Mesendoderm (in vitro differentiated cells): ENCODE results near the gene PCA3. TPM values are rescaled to one million over a fixed set of nuclear protein-coding genes. Genes with fewer than 3 reads are reported as not detected.

ENCODE experiments used
- DNase-seq: peaks from one replicate; pipeline ENCODE4 v3.0.0; 2013
- H2AK5ac ChIP-seq: 2 replicates; pipeline ENCODE4 v1.6.1; 2013; ENCODE audit warnings: low read length, inconsistent platforms
- H2BK120ac ChIP-seq: 2 replicates; pipeline ENCODE4 v1.6.1; 2013; ENCODE audit warnings: low read depth, mild to moderate bottlenecking, low read length, moderate library complexity, mixed read lengths
- H2BK15ac ChIP-seq: replicated peaks from 2 replicates; pipeline ENCODE4 v1.6.1; 2013; ENCODE audit warnings: low read depth, mild to moderate bottlenecking, moderate library complexity
- H2BK5ac ChIP-seq: 2 replicates; pipeline ENCODE4 v1.6.1; 2013; ENCODE audit warnings: low read length, inconsistent platforms
- H3K18ac ChIP-seq: 2 replicates; pipeline ENCODE4 v1.6.1; 2013; ENCODE audit warnings: mild to moderate bottlenecking, low read length, mixed read lengths
- H3K23ac ChIP-seq: one replicate; pipeline ENCODE4 v1.6.1; 2013; ENCODE audit warnings: low read length
- H3K27ac ChIP-seq: 2 replicates; pipeline ENCODE4 v1.5.1; 2013; ENCODE audit warnings: low read depth, mild to moderate bottlenecking, inconsistent platforms, low read length, moderate library complexity
- H3K27me3 ChIP-seq: 2 replicates; pipeline ENCODE4 v1.6.1; 2013; ENCODE audit warnings: low read length, control low read depth, mild to moderate bottlenecking, inconsistent platforms; ENCODE audit not compliant: insufficient read depth, poor library complexity
- H3K36me3 ChIP-seq: 2 replicates; pipeline ENCODE4 v1.6.1; 2013; ENCODE audit warnings: low read length, inconsistent platforms; ENCODE audit not compliant: control insufficient read depth, insufficient read depth
- H3K4ac ChIP-seq: one replicate; pipeline ENCODE4 v1.6.1; 2013; ENCODE audit warnings: low read depth, mild to moderate bottlenecking, low read length, moderate library complexity
- H3K4me1 ChIP-seq: 2 replicates; pipeline ENCODE4 v1.6.1; 2013; ENCODE audit warnings: low read depth, low read length, inconsistent platforms; ENCODE audit not compliant: control insufficient read depth
- H3K4me2 ChIP-seq: 2 replicates; pipeline ENCODE4 v1.6.1; 2013; ENCODE audit warnings: low read length
- H3K4me3 ChIP-seq: 2 replicates; pipeline ENCODE4 v1.5.1; 2013; ENCODE audit warnings: mild to moderate bottlenecking, low read length
- H3K56ac ChIP-seq: one replicate; pipeline ENCODE4 v1.6.1; 2013; ENCODE audit warnings: low read length
- H3K79me1 ChIP-seq: 2 replicates; pipeline ENCODE4 v1.6.1; 2013; ENCODE audit warnings: low read length, inconsistent platforms
- H3K79me2 ChIP-seq: 2 replicates; pipeline ENCODE4 v1.6.1; 2013; ENCODE audit warnings: mild to moderate bottlenecking, low read length; ENCODE audit not compliant: control insufficient read depth, insufficient read depth
- H3K9ac ChIP-seq: 2 replicates; pipeline ENCODE4 v1.6.1; 2013; ENCODE audit warnings: low read length, inconsistent platforms
- H4K5ac ChIP-seq: one replicate; pipeline ENCODE4 v1.6.1; 2013; ENCODE audit warnings: low read length
- H4K8ac ChIP-seq: one replicate; pipeline ENCODE4 v1.6.1; 2013; ENCODE audit warnings: low read depth, mild to moderate bottlenecking, control low read depth, low read length, moderate library complexity
- WGBS: extraction: QIAGEN DNeasy Blood & Tissue Kit; methylation state at CpG from one replicate; pipeline ENCODE4 v1.1.7; 2013; ENCODE audit warnings: low lambda C conversion rate, missing lambda C conversion rate; ENCODE audit not compliant: insufficient coverage; ENCODE audit errors: extremely low coverage; 5-methylcytosine and 5-hydroxymethylcytosine counted together
- polyA plus RNA-seq, 2 experiments: library from polyadenylated mRNA; stranded (reverse); fragments of 200-250 nt; gene quantifications; one replicate each; pipeline ENCODE4 v1.2.3, GENCODE V29; 2013

PCA3 gene
- not detected for polyA plus RNA-seq (2013, experiment 1 of 2)
- not detected for polyA plus RNA-seq (2013, experiment 2 of 2)

GRCh38 chr9:76764138-76764537 is at the start of gene PCA3:
PCA3 (plus strand) TSS chr9:76764438.
- WGBS, result no CpG with 5 or more reads among the region's 4 CpGs
- Histone ChIP-seq H3K23ac (no peak within 1 kb of the TSS), H4K8ac (no peak within 1 kb of the TSS), H2BK120ac (no peak within 1 kb of the TSS), H3K27ac (no peak within 1 kb of the TSS), H3K79me1 (no peaks in the 10 kb centered on the region), H3K4me2 (no peak within 1 kb of the TSS), H3K4ac (no peak within 1 kb of the TSS), H3K56ac (no peak within 1 kb of the TSS), H3K36me3 (no peaks in the 10 kb centered on the region), H3K18ac (no peak within 1 kb of the TSS), H3K27me3 (no peaks in the 10 kb centered on the region), H3K79me2 (no peaks in the 10 kb centered on the region), H3K4me3 (no peak within 1 kb of the TSS), H2BK5ac (no peak within 1 kb of the TSS), H2BK15ac (no peak within 1 kb of the TSS), H3K9ac (no peak within 1 kb of the TSS), H2AK5ac (no peak within 1 kb of the TSS), H3K4me1 (no peaks in the 10 kb centered on the region), H4K5ac (no peak within 1 kb of the TSS)
- DNase-seq, result no peak

DNA sequence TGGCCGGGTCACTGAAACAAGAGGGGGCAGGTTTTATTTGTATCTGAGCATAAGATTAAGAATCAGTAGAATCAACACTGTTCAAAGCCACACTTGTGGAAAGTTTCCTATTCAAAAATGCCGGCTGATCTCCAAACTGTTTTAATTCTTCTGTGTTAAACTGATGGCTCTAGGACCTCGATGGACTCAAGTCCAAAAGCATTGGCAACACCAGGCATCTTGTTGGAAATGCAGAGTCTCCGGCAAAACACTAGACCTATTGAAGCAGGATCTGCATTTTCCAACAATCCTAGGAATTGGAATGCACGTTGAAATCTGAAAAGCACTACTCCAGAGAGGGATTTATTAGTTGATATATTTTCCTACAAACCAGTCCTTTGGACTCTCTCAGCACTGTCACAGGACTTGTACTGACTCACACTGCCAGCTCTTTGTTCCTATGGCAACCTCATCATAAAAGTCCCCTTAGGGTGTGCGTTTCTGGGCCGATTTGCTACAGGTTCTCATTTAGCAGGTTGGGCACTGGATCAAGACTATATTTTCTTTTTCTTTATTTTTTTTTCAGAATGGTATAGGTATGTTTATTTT is 48.1 kb upstream of the PCA3 start:
- no peak for DNase-seq
- H2AK5ac ChIP-seq, result no peak overlapping the region
- H3K4me1 ChIP-seq, result peaks cover 2% of the 10 kb centered on the region
- H4K5ac ChIP-seq, result no peak overlapping the region
- no peak overlapping the region for H2BK120ac ChIP-seq
- H3K56ac ChIP-seq, result no peak overlapping the region
- no peaks in the 10 kb centered on the region for H3K79me2 ChIP-seq
- no peak overlapping the region for H2BK5ac ChIP-seq
- H4K8ac ChIP-seq, result no peak overlapping the region
- H3K36me3 ChIP-seq, result no peaks in the 10 kb centered on the region
- no CpG with 5 or more reads among the region's 7 CpGs for WGBS
- H3K4ac ChIP-seq, result no peak overlapping the region
- no peak overlapping the region for H2BK15ac ChIP-seq
- H3K27ac ChIP-seq, result no peak overlapping the region
- no peaks in the 10 kb centered on the region for H3K79me1 ChIP-seq
- H3K4me2 ChIP-seq, result no peak overlapping the region
- no peak overlapping the region for H3K9ac ChIP-seq
- H3K27me3 ChIP-seq, result no peaks in the 10 kb centered on the region
- no peak overlapping the region for H3K18ac ChIP-seq
- H3K4me3 ChIP-seq, result no peak overlapping the region
- no peak overlapping the region for H3K23ac ChIP-seq

- Histone ChIP-seq H3K23ac (no peak overlapping the region), H3K4me1 (peaks cover 2% of the 10 kb centered on the region), H4K5ac (no peak overlapping the region), H3K9ac (no peak overlapping the region), H3K4me2 (no peak overlapping the region), H3K4me3 (no peak overlapping the region), H3K18ac (no peak overlapping the region), H4K8ac (no peak overlapping the region), H3K27ac (no peak overlapping the region), H2AK5ac (no peak overlapping the region), H3K79me1 (no peaks in the 10 kb centered on the region), H3K56ac (no peak overlapping the region), H3K4ac (no peak overlapping the region), H2BK120ac (no peak overlapping the region), H3K36me3 (no peaks in the 10 kb centered on the region), H2BK5ac (no peak overlapping the region), H3K79me2 (no peaks in the 10 kb centered on the region), H2BK15ac (no peak overlapping the region), H3K27me3 (no peaks in the 10 kb centered on the region)
- DNase-seq, result no peak
- WGBS, result no CpG with 5 or more reads among the region's 5 CpGs
These were observed 47.1 kb upstream of the PCA3 start for GRCh38 chr9:76717176-76717575.

DNA sequence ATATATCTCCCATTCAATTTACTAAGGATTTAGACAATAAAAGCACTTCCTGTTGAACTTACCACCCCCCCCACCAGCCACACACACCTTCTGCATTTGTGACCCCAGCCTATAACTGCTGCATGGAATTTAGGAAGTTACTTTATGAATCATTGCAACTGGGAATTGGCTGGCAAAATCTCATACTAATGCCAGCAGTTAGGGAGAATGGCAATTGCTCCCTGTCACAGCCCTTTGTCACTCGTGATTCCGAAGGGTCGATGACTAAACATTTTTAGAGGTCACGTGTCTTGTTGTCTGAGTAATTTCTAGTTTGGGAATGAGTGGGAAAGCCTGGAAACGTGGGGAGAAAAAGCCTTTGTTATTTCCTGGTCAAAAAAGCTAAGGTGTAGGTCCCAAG is 46.6 kb upstream of the PCA3 start:
- no peak overlapping the region for H4K5ac ChIP-seq
- no peak overlapping the region for H2AK5ac ChIP-seq
- no peak overlapping the region for H3K9ac ChIP-seq
- H3K27me3 ChIP-seq, result no peaks in the 10 kb centered on the region
- no peak overlapping the region for H3K4me3 ChIP-seq
- no peaks in the 10 kb centered on the region for H3K36me3 ChIP-seq
- no peaks in the 10 kb centered on the region for H3K79me2 ChIP-seq
- H3K27ac ChIP-seq, result no peak overlapping the region
- no peak overlapping the region for H3K18ac ChIP-seq
- no peaks in the 10 kb centered on the region for H3K79me1 ChIP-seq
- H3K23ac ChIP-seq, result no peak overlapping the region
- no peak for DNase-seq
- no peak overlapping the region for H3K4ac ChIP-seq
- no peak overlapping the region for H3K4me2 ChIP-seq
- peak overlapping the region; percentile 8 for H2BK15ac ChIP-seq
- no peak overlapping the region for H2BK120ac ChIP-seq
- WGBS, result no CpG with 5 or more reads among the region's 5 CpGs
- H3K56ac ChIP-seq, result no peak overlapping the region
- H4K8ac ChIP-seq, result no peak overlapping the region
- H2BK5ac ChIP-seq, result no peak overlapping the region
- peaks cover 2% of the 10 kb centered on the region for H3K4me1 ChIP-seq

GRCh38 chr9:76718166-76718565 is 46.1 kb upstream of the PCA3 start:
- H2AK5ac ChIP-seq, result no peak overlapping the region
- WGBS, result no CpG with 5 or more reads among the region's 4 CpGs
- no peak overlapping the region for H4K5ac ChIP-seq
- H2BK15ac ChIP-seq, result no peak overlapping the region
- H3K4me2 ChIP-seq, result no peak overlapping the region
- H3K79me2 ChIP-seq, result no peaks in the 10 kb centered on the region
- H3K4me3 ChIP-seq, result no peak overlapping the region
- H3K4me1 ChIP-seq, result peaks cover 2% of the 10 kb centered on the region
- H3K79me1 ChIP-seq, result no peaks in the 10 kb centered on the region
- no peak overlapping the region for H3K18ac ChIP-seq
- peak; percentile 74 for DNase-seq
- no peak overlapping the region for H3K27ac ChIP-seq
- H3K36me3 ChIP-seq, result no peaks in the 10 kb centered on the region
- H3K27me3 ChIP-seq, result no peaks in the 10 kb centered on the region
- no peak overlapping the region for H3K9ac ChIP-seq
- no peak overlapping the region for H3K23ac ChIP-seq
- no peak overlapping the region for H3K4ac ChIP-seq
- no peak overlapping the region for H4K8ac ChIP-seq
- no peak overlapping the region for H3K56ac ChIP-seq
- no peak overlapping the region for H2BK120ac ChIP-seq
- no peak overlapping the region for H2BK5ac ChIP-seq

GRCh38 chr9:76720245-76720644 is 44.0 kb upstream of the PCA3 start:
- no peak overlapping the region for H2BK15ac ChIP-seq
- no peak overlapping the region for H3K18ac ChIP-seq
- no peaks in the 10 kb centered on the region for H3K36me3 ChIP-seq
- H2BK5ac ChIP-seq, result no peak overlapping the region
- H2BK120ac ChIP-seq, result no peak overlapping the region
- no peaks in the 10 kb centered on the region for H3K79me1 ChIP-seq
- H2AK5ac ChIP-seq, result no peak overlapping the region
- H3K4me3 ChIP-seq, result no peak overlapping the region
- DNase-seq, result no peak
- no CpG with 5 or more reads among the region's 3 CpGs for whole genome bisulfite sequencing
- H4K5ac ChIP-seq, result no peak overlapping the region
- peaks cover 2% of the 10 kb centered on the region for H3K4me1 ChIP-seq
- no peak overlapping the region for H3K56ac ChIP-seq
- H3K4me2 ChIP-seq, result no peak overlapping the region
- no peak overlapping the region for H3K23ac ChIP-seq
- no peaks in the 10 kb centered on the region for H3K79me2 ChIP-seq
- no peak overlapping the region for H3K27ac ChIP-seq
- no peaks in the 10 kb centered on the region for H3K27me3 ChIP-seq
- no peak overlapping the region for H3K9ac ChIP-seq
- H3K4ac ChIP-seq, result no peak overlapping the region
- H4K8ac ChIP-seq, result no peak overlapping the region
